ENCODE measurements around the gene UGT1A6. TPM values are rescaled to one million over a fixed set of nuclear protein-coding genes. Genes with fewer than 3 reads are reported as not detected.

Gene UGT1A6
- total RNA-seq, 1 donor from 2014 or later = not detected

- no peak for DNase-seq (ENCODE audit: low read depth)
Observed at GRCh38 chr2:233800208-233800607, 107.5 kb downstream of the UGT1A6 start.

GRCh38 chr2:233801357-233802131, 108.9 kb downstream of the UGT1A6 start:
- peak; percentile 45 for DNase-seq (ENCODE audit: low read depth)

DNA sequence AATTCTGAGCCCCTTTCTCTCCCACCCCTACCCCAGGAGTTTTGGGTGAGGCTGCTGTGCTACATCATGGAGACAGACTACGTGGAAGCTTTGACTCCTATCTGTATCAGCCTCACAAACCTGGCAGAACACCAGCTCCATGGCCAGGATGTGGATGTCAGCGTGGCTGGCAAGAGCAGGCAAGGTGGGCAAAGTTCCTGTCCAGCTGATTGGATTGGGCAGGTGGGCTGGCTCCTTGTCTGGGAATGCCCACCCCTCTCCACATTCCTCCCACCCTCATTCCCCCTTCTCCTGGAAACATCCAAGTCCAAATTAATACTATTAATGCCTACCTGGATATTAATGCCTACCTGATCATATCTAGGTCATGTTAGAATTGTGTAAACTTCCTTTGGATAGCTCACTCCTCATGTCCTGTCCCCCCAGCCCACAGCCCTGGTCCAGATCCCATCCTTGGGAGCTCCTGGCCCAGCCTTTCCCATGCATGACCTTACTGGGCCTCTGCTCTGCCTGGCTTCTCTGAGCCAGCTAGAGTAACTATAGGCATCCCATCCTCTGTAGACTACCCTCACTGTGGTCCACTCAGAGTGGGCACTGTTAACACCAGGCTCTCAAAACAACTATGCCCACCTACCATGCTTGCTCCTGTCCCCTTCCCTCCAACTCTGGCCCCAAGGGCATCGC, 109.6 kb downstream of the UGT1A6 start:
- DNase-seq (ENCODE audit: low read depth) = no peak

DNA sequence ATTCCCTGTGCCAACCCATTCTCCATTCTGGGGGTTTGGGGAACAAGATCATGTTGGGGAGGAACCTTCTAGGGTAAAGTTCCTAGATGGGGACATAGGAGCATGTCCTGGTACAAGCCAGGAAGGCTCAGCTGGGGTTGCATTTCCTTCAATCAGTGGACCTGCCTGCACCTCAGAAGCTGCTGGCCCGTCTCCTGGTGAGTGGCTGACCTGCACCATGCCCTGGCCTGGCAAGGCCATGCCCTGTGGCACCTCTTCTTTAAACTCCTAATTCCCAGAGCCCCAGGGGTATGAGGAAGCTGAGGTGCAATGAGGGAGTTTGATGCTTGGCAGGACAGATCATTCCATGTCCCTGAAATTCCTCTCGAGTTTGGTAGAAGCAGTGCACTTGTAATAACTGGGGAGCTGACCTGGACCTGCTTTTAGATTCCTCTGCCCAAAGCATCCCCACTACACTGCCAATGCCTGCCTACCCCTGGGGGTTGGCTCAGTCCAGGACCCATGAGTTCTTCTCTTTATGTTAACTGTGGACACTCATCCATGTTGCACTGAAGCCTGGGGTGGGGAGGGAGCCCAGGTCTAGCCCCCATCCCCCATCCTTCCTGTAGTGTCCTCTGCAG, 110.7 kb downstream of the UGT1A6 start:
- no peak for DNase-seq (ENCODE audit: low read depth)

- no peak for DNase-seq (ENCODE audit: low read depth)
Observed at GRCh38 chr2:233803994-233804393, 111.3 kb downstream of the UGT1A6 start.

GRCh38 chr2:233807215-233807865, 114.7 kb downstream of the UGT1A6 start:
- DNase-seq (ENCODE audit: low read depth) = no peak

DNA sequence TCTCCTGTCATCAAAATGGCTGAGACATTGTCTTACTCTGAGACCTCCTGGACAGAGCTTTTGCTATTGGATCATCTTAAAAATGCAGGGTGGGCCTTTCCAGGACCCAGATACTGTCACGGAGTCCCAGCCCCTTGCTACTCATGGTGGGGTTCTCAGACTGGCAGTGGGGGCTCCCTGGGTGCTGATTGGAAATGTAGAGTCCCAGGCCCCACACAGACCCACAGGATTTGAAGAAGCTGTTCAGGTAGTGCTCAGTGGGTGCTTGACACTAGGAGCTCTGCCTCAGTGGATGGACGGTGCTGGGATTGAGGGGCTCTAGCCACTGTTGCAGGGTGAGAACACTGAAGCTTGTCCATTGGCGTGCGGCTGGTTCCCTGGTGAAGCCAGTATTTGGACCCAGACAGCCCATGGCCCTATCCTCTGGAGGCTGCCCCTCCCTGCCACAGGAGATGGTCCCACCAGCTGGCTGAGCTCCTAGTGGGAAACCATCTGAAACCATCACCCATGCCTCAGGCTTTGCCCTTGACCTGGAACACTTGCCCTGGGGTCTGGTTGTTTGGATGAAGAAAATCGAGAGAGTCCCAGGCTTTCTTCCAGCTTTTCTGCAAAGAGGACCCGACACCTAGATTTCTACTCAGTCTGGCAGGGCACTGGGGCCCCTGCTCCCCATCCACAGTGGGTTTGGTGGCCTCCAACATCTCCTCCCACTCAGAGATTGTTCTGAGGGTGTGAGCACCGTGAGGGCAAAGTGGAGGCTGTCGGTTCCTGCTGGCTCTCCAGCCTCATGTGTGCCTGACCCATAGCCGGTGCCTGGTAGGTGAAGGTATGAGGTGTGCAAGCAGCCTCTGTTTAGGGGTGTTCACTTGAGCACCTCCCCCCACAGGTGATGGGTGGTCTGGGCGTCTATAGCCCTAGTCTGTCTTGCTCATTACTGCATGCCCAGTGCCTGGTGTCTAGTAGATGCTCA, 115.6 kb downstream of the UGT1A6 start:
- DNase-seq (ENCODE audit: low read depth) = no peak

GRCh38 chr2:233810385-233810784, 117.7 kb downstream of the UGT1A6 start:
- no peak for DNase-seq (ENCODE audit: low read depth)

DNA sequence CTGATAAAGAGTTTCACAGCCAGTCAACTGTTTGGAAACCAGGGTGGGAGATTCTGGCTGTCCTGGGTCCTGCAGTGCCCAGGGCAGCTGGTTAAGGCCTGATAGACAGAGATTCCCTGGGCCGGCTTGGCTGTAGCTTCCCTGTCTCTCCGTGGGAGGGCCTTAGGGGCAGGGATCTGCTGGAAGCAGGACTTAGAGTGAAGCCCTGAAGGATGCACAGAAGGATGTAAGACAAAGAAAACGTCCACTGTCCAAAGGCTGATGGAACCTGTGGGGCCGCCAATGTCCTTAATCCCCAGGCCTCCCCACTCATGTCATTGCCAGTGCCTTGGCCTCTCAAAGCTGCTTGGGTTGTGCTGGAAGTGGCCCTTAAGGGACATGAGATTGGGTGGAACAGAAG, 118.4 kb downstream of the UGT1A6 start:
- no peak for DNase-seq (ENCODE audit: low read depth)

DNA sequence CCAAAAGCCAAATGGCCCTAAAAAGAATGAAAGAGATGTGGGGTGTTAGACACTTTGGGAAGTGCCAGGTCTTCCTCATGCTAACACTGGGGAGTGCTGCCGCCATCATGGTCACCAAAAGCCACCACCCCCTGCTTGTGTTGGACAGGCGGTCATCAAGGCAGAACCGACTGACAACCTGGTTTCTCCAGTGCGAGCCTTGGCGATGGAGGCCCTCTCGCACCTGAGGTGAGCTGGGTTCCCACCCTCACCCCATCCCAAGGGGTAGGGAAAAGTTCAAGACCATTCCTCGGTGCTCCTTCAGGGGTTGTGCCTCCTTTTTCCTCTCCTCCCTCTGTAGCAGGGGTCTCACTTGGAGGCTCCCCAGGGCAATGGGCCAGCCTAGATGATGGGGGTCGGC, 119.0 kb downstream of the UGT1A6 start:
- no peak for DNase-seq (ENCODE audit: low read depth)

GRCh38 chr2:233813236-233814055, 120.8 kb downstream of the UGT1A6 start:
- no peak for DNase-seq (ENCODE audit: low read depth)

DNA sequence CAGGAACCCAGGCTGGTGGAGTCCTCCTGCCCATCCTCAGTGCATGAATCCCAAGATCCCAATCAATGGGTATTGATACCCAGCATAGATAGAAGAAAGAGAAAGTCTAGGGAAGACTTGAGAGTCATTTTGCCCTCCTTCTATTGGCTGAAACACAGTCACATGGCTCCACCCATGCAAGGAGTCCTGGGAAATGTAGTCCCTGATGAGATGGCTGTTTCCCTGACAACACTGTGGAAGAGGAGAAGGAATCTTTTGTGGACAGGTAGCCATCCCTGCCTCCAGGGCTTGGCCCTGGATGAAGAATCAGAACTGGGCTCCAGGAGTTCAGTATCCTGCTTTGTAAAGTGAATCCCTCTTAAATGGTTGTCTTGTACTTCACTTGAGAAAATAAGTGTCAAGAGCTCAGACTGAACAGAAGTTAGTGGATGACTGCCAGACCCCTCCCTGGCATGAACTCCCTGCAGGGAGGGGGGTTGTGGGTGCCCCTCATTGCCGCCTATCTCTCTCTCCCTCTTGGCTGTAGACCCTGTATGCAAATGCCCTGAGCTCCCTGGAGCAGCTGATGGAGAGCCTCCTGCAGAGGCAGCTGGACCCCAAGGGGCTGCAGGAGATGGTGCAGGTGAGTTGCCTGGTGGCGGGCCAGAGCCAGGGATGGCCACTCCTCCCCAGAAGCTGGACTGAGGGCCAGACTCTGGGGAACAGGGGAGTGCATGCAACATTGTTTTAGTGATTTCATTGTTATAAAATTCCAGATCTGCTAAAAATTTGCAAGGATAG, 121.6 kb downstream of the UGT1A6 start:
- no peak for DNase-seq (ENCODE audit: low read depth)

DNA sequence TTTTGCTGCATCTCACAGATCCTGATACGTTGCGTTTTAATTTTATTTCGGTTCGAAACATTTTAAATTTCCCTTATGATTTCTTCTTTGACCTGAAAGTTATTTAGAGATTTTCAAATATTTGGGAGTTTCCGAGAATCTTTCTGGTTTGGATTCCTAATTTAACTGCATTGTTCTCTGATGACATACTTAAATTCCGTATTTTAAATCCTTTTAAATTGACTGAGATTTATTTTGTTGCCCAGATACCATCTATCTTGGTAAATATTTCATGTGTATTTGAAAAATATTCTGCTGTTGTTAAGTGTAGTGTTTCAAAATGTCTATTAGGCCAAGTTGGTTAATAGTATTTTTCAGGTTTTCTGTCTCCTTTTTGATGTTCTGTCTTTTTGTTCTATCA, 123.2 kb downstream of the UGT1A6 start:
- no peak for DNase-seq (ENCODE audit: low read depth)

GRCh38 chr2:233816334-233816733, 123.6 kb downstream of the UGT1A6 start:
- no peak for DNase-seq (ENCODE audit: low read depth)

DNA sequence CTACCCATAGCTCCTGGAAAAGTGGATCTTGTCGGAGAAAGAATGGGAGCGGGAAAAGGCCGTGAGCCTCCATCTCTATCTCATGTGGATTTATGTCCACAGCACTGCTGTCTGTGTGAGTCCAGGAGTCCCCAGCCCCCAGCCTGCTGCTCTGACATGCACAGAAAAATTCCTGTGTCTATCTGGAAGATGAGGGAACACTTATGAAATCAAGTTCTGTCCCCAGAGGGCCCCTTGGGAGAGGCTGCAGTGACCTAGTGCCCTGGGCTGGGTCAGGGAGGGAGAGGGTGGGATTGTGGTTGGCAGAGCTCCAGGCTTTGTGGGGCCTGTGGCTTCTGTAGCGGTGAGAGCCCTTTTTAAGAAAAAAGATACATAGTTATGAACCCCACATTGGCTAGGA, 124.1 kb downstream of the UGT1A6 start:
- DNase-seq (ENCODE audit: low read depth) = no peak

- no peak for DNase-seq (ENCODE audit: low read depth)
Observed at GRCh38 chr2:233817361-233817911, 124.7 kb downstream of the UGT1A6 start.

- no peak for DNase-seq (ENCODE audit: low read depth)
Observed at GRCh38 chr2:233817995-233818638, 125.4 kb downstream of the UGT1A6 start.

Data from myocyte (in vitro differentiated cells).